GM12801 (cell line): ENCODE data around the gene RBPJ.

Experiments
- CTCF ChIP-seq: IDR thresholded peaks from one replicate; pipeline ENCODE4 v1.5.1; 2011; ENCODE audit warnings: control low read depth; ENCODE audit not compliant: insufficient read length; ENCODE audit errors: extremely low read depth

The RBPJ gene

DNA sequence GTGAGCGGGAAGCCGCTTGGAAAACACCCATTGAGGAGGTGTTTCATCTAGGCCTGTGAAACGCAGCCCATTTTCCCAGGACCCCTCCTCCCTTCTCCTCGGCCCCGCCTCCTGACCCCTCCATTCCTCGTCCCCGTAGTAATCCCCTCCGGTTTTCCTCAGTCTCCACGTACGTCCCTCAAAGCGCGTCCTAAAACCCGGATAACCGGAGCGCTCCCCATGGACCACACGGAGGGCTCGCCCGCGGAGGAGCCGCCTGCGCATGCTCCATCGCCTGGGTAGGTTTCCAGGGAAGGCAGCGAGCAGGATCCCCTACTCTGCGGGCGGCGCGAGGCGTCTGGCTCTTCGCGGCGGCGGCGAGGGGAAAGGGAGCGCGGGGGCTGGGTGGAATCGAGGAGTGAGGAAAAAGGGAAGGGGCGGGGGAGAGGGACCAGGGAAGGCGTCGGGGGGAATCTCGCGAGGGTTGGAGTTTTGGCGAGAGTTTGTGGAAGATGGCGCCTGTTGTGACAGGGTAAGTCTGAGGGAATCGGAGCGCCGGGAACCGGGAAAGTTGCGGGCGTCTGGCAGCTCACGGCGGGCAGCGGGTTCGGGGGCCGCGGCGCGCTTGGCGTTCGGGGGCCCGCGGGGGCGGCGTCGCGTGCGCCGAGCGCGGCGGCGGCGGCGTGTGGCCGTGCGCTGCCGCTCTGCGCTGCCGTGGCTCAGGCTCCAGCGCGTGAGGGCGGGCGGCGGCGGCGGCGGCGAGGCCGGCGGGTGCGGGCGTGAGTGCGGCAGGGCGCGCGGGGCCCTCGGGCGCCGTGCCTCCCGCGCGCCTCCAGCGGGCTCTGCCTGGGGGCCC is at the start of gene RBPJ:
Gene RBPJ, plus strand, starts transcription at position 477 of the 835 bp plus-strand sequence. Its CDS starts 15 bp downstream, at position 492.
- no peak for TF ChIP-seq CTCF

GRCh38 chr4:26271703-26272102 is 49.1 kb upstream of the RBPJ start:
- TF ChIP-seq CTCF, result no peak

DNA sequence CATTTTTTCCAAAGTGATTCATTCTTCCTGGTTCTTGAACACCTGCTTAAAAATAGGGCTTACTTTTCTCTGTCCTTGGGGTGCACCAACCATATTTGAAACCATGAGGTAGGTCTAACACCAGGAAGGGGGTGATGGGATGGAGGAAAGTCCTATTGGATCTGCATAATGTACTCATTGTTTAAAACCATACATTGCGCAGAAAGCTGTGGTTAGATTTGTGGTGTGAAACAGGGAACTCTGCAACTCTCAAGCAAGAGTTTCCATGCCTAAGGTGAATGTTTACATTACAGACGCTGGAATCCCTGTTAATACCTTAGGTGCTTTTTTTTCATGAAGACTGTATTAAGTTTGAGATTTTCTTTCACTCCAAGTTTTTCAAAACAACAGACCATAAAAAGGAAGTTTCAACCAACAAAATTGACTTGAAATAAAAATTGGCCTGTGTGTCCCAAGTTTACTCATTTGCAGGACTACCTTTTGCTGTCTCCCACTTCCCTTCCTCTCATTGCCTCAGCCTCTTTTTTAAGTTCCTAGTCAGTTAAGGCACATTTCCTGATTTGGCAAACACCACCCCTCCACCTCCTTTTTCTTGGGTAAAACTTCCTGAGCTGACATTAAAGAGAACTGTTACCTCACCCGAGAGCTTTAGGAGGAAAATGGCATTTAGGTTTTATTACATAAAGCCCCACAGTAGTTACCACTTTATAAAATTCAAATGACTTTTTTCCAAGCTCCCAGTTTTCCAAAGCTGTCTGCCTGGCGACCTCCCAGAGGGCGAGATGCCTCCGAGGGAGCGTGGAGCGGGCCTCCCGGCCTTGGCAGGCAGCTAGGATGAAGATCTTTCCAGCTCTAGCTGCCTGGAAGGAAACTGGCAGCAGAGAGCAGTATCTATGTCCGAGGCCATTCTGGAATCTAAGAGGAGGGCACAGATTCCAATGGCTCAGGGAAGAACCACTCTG is 47.9 kb upstream of the RBPJ start:
- no peak for TF ChIP-seq CTCF

GRCh38 chr4:26273616-26273980 is 47.2 kb upstream of the RBPJ start:
- no peak for TF ChIP-seq CTCF

DNA sequence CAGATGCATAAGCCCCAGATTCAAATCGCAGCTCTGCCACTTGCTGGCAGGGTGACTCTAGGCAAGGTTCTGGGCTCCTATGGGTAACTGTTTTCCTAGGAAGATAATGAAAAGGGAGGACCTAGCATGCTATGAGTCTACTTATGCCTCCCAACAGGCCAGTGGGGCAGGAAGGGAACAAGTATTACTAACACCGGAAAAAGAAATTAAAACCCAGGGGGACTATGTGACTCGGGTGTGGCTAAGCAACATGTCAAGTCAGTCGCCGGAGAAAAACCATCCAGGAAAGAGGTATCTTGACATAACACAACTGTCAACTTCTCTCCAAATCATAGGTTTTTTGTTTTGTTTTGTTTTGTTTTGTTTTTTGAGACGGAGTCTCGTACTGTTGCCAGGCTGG is 45.5 kb upstream of the RBPJ start:
- no peak for TF ChIP-seq CTCF

DNA sequence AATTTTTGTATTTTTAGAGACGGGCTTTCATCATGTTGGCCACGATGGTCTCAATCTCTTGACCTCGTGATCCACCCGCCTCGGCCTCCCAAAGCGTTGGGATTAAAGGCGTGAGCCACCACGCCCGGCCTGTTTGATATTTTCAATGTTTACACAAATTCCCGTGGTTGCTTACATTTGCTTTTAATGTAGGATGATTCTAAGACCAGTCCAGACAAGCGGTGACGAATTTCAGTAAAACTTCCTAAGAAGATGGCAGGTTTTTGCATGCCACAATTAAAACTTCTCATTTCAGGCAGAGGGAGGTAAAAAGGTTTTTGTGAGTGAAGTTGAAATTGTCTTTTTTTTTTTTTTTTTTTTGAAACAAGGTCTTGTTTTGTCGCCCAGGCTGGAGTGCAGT is 41.4 kb upstream of the RBPJ start:
- TF ChIP-seq CTCF, result no peak

GRCh38 chr4:26281881-26282280 is 38.9 kb upstream of the RBPJ start:
- TF ChIP-seq CTCF, result no peak
